ENCODE measurements around the gene PHF24. TPM values are rescaled to one million over a fixed set of nuclear protein-coding genes. Genes with fewer than 3 reads are reported as not detected.
A peak's percentile ranks its signal among the peaks of the same experiment; 100 is the strongest.

The PHF24 gene
- total and polyA plus RNA-seq, 2 donors: 0.28 to 0.37 TPM

GRCh38 chr9:34988218-34989002 is 30.3 kb downstream of the PHF24 start:
- Histone ChIP-seq H3K36me3 (ENCODE audit: control insufficient read depth in 2 of 2, insufficient read depth in 2 of 2, low read length in 1 of 2) (no peaks in the 10 kb centered on the region), H3K4me1 (ENCODE audit: control insufficient read depth in 2 of 2, insufficient read depth in 2 of 2, low read length in 2 of 2) (peaks cover 27 to 66% of the 10 kb centered on the region in 2 donors), H3K27me3 (ENCODE audit: control insufficient read depth in 2 of 2, insufficient read depth in 1 of 2, low read length in 1 of 2) (peaks cover 0 to 8% of the 10 kb centered on the region in 2 donors), H3K4me3 (ENCODE audit: low read length in 2 of 2) (peak overlapping the region; percentile 73 to 83), H3K27ac (ENCODE audit: low read depth in 1 of 2, low read length in 1 of 2) (peak overlapping the region; percentile 58 to 73), H3K9me3 (ENCODE audit: control insufficient read depth in 2 of 2, insufficient read depth in 1 of 2, low read length in 1 of 2) (no peaks in the 10 kb centered on the region)
- DNase-seq (ENCODE audit: low read depth in 6 of 9, low spot score in 9 of 9): peak in 2 of 9 donors; percentile 32 to 63
- 24% methylated on average over 25 of the region's 25 CpGs for WGBS

- WGBS: under 1% methylated on average over 65 of the region's 65 CpGs
- Histone ChIP-seq H3K9me3 (ENCODE audit: control insufficient read depth in 2 of 2, insufficient read depth in 1 of 2, low read length in 1 of 2) (no peaks in the 10 kb centered on the region), H3K4me1 (ENCODE audit: control insufficient read depth in 2 of 2, insufficient read depth in 2 of 2, low read length in 2 of 2) (peaks cover 20 to 66% of the 10 kb centered on the region in 2 donors), H3K27me3 (ENCODE audit: control insufficient read depth in 2 of 2, insufficient read depth in 1 of 2, low read length in 1 of 2) (peaks cover 0 to 8% of the 10 kb centered on the region in 2 donors), H3K36me3 (ENCODE audit: control insufficient read depth in 2 of 2, insufficient read depth in 2 of 2, low read length in 1 of 2) (no peaks in the 10 kb centered on the region), H3K4me3 (ENCODE audit: low read length in 2 of 2) (peak within 1 kb of the TSS; percentile 73 to 83), H3K27ac (ENCODE audit: low read depth in 1 of 2, low read length in 1 of 2) (peak within 1 kb of the TSS; percentile 73 to 79)
- peak; percentile 90 to 99 (median 96) for DNase-seq (ENCODE audit: low read depth in 6 of 9, low spot score in 9 of 9)
These were observed 31.2 kb downstream of the PHF24 start, which contains the start of gene DNAJB5 for GRCh38 chr9:34989003-34989945. Gene DNAJB5, plus strand, starts transcription at chr9:34989745. Its CDS starts 886 bp downstream, at chr9:34990631.

- peaks cover 0 to 8% of the 10 kb centered on the region in 2 donors for H3K27me3 ChIP-seq (ENCODE audit: control insufficient read depth in 2 of 2, insufficient read depth in 1 of 2, low read length in 1 of 2)
- no peaks in the 10 kb centered on the region for H3K9me3 ChIP-seq (ENCODE audit: control insufficient read depth in 2 of 2, insufficient read depth in 1 of 2, low read length in 1 of 2)
- H3K4me3 ChIP-seq (ENCODE audit: low read length in 2 of 2): peak overlapping the region; percentile 73 to 75
- peaks cover 0 to 2% of the 10 kb centered on the region in 2 donors for H3K36me3 ChIP-seq (ENCODE audit: control insufficient read depth in 2 of 2, insufficient read depth in 2 of 2, low read length in 1 of 2)
- DNase-seq (ENCODE audit: low read depth in 6 of 9, low spot score in 9 of 9): peak in 2 of 9 donors; percentile 42 to 56
- 20% methylated on average over 39 of the region's 39 CpGs for WGBS
- peaks cover 20 to 64% of the 10 kb centered on the region in 2 donors for H3K4me1 ChIP-seq (ENCODE audit: control insufficient read depth in 2 of 2, insufficient read depth in 2 of 2, low read length in 2 of 2)
- H3K27ac ChIP-seq (ENCODE audit: low read depth in 1 of 2, low read length in 1 of 2): peak overlapping the region; percentile 66 to 79
These were observed 32.0 kb downstream of the PHF24 start for GRCh38 chr9:34989946-34990635.

DNA sequence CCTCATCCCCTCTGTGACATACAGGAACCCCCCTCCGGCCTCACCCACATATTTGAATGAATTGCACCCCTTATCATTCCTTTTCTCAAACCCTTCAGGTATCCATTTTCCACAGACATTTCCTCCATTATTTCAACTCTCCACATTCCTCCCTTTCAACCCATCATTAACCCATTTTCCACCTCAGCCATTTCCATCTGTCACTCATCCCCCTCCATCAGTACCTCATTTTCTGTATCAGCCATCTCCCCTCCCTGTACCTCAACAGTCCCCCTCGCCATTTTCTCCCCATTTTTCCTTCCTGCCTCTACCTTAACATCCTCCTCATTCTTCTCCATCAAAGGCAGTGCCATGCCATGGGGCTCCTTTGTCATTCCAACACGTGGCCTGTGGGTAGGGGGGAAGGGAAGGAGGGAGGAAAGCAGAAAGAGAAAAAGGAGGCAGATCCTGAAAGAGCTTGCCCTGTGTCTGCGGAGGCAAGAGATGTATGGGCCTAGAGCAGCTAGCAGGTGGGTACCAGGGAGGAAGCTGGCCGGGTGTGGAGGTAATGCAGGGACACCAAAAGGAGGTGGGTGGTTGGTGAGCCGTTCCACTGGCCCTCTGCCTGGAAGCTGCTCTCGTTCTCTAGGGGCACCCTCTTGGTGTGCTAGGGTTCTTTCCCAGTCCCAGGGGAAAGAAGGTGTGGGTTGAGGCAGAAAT is 33.0 kb downstream of the PHF24 start:
- WGBS: 85% methylated on average over 7 of the region's 7 CpGs
- Histone ChIP-seq H3K4me3 (ENCODE audit: low read length in 2 of 2) (no peak overlapping the region), H3K9me3 (ENCODE audit: control insufficient read depth in 2 of 2, insufficient read depth in 1 of 2, low read length in 1 of 2) (no peaks in the 10 kb centered on the region), H3K27me3 (ENCODE audit: control insufficient read depth in 2 of 2, insufficient read depth in 1 of 2, low read length in 1 of 2) (peaks cover 0 to 8% of the 10 kb centered on the region in 2 donors), H3K36me3 (ENCODE audit: control insufficient read depth in 2 of 2, insufficient read depth in 2 of 2, low read length in 1 of 2) (peaks cover 2 to 3% of the 10 kb centered on the region in 2 donors), H3K27ac (ENCODE audit: low read depth in 1 of 2, low read length in 1 of 2) (no peak overlapping the region), H3K4me1 (ENCODE audit: control insufficient read depth in 2 of 2, insufficient read depth in 2 of 2, low read length in 2 of 2) (peaks cover 17 to 54% of the 10 kb centered on the region in 2 donors)
- DNase-seq (ENCODE audit: low read depth in 6 of 9, low spot score in 9 of 9): no peak

- peaks cover 0 to 8% of the 10 kb centered on the region in 2 donors for H3K27me3 ChIP-seq (ENCODE audit: control insufficient read depth in 2 of 2, insufficient read depth in 1 of 2, low read length in 1 of 2)
- WGBS: 86% methylated on average over 15 of the region's 15 CpGs
- peaks cover 10 to 47% of the 10 kb centered on the region in 2 donors for H3K4me1 ChIP-seq (ENCODE audit: control insufficient read depth in 2 of 2, insufficient read depth in 2 of 2, low read length in 2 of 2)
- H3K27ac ChIP-seq (ENCODE audit: low read depth in 1 of 2, low read length in 1 of 2): peak overlapping the region in 1 of 2 donors; percentile 46
- H3K36me3 ChIP-seq (ENCODE audit: control insufficient read depth in 2 of 2, insufficient read depth in 2 of 2, low read length in 1 of 2): peaks cover 2 to 10% of the 10 kb centered on the region in 2 donors
- DNase-seq (ENCODE audit: low read depth in 6 of 9, low spot score in 9 of 9): no peak
- no peak overlapping the region for H3K4me3 ChIP-seq (ENCODE audit: low read length in 2 of 2)
- H3K9me3 ChIP-seq (ENCODE audit: control insufficient read depth in 2 of 2, insufficient read depth in 1 of 2, low read length in 1 of 2): no peaks in the 10 kb centered on the region
These were observed 33.7 kb downstream of the PHF24 start for GRCh38 chr9:34991607-34992375.

DNA sequence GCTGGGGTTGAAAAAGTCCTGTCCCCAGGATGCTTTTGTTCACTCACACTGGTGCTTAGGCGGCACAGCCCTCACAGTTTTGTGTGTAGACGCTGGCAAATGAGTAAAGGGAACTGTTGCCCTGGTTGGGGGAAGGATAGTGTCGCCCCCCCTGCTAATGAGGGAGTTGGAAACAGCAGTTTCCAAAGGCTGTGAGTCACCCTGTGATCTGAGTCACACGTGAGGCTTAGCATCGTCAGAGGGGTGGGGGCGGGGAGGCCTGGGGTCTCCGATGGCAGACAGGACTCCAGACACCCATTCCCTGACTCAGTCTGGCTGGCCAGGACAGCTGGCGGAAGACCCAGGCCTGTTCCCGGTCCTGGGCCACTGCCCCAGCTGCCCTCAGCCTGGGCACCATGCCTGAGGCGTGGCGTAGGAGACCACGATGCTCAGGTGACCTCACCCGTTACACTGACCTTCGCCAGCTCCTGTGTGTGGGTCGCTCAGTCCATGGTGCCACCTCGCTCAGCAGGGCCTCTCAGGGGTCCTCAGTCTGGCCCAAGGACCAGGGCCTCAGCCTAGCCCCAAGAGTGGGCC is 34.4 kb downstream of the PHF24 start:
- WGBS: 93% methylated on average over 16 of the region's 16 CpGs
- H3K36me3 ChIP-seq (ENCODE audit: control insufficient read depth in 2 of 2, insufficient read depth in 2 of 2, low read length in 1 of 2): peaks cover 2 to 13% of the 10 kb centered on the region in 2 donors
- no peak overlapping the region for H3K4me3 ChIP-seq (ENCODE audit: low read length in 2 of 2)
- peaks cover 0 to 8% of the 10 kb centered on the region in 2 donors for H3K27me3 ChIP-seq (ENCODE audit: control insufficient read depth in 2 of 2, insufficient read depth in 1 of 2, low read length in 1 of 2)
- H3K4me1 ChIP-seq (ENCODE audit: control insufficient read depth in 2 of 2, insufficient read depth in 2 of 2, low read length in 2 of 2): peaks cover 5 to 42% of the 10 kb centered on the region in 2 donors
- H3K27ac ChIP-seq (ENCODE audit: low read depth in 1 of 2, low read length in 1 of 2): peak overlapping the region in 1 of 2 donors; percentile 46
- no peaks in the 10 kb centered on the region for H3K9me3 ChIP-seq (ENCODE audit: control insufficient read depth in 2 of 2, insufficient read depth in 1 of 2, low read length in 1 of 2)
- no peak for DNase-seq (ENCODE audit: low read depth in 6 of 9, low spot score in 9 of 9)

DNA sequence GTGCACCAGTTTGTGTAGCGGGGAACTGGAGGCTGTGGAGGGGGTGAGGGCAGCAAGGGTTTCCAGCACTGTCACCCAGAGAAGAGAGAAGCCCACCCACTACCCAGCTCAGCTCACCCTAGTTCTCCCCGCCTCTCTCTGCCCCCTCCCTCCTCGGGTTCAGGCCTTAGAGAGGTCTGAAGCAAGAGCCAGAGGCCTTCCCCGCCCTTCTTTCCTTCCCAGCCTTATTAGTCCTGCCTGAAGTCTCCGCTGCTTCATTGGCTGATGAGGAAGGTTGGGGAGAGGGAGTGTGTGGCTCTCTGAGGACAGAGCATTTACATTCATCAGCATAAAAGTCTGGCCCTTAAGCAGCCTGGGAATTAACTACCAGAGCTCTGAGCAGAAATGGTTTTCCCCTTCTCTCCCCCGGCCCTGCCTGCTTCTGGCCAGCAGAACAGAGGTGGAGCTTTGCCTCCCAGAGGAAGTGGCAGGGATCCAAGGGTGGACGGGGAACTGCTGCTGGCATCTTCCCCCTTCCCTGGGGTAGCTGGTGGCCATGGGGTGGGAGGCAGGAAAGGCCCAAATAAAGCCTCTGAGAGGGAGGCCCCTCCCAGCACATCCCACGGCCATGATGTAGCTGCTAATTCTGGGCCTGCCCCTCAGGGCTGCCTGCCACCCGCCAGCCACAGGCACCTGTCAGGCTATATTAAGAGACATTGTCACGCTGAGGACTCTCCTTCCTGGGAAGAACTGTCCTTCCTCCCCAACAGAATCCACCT is 35.6 kb downstream of the PHF24 start:
- Histone ChIP-seq H3K4me3 (ENCODE audit: low read length in 2 of 2) (no peak overlapping the region), H3K27me3 (ENCODE audit: control insufficient read depth in 2 of 2, insufficient read depth in 1 of 2, low read length in 1 of 2) (peaks cover 0 to 8% of the 10 kb centered on the region in 2 donors), H3K9me3 (ENCODE audit: control insufficient read depth in 2 of 2, insufficient read depth in 1 of 2, low read length in 1 of 2) (no peaks in the 10 kb centered on the region), H3K27ac (ENCODE audit: low read depth in 1 of 2, low read length in 1 of 2) (peak overlapping the region in 1 of 2 donors; percentile 24), H3K4me1 (ENCODE audit: control insufficient read depth in 2 of 2, insufficient read depth in 2 of 2, low read length in 2 of 2) (peaks cover 3 to 39% of the 10 kb centered on the region in 2 donors), H3K36me3 (ENCODE audit: control insufficient read depth in 2 of 2, insufficient read depth in 2 of 2, low read length in 1 of 2) (peaks cover 2 to 13% of the 10 kb centered on the region in 2 donors)
- DNase-seq (ENCODE audit: low read depth in 6 of 9, low spot score in 9 of 9): no peak
- WGBS: 85% methylated on average over 10 of the region's 10 CpGs
